ENCODE measurements around the gene SGSM2.
A peak's percentile ranks its signal among the peaks of the same experiment; 100 is the strongest.

The SGSM2 gene

GRCh38 chr17:2387086-2388019 lies 50.1 kb downstream of the SGSM2 start:
- no peak for DNase-seq

- no peak for DNase-seq
These were observed 50.9 kb downstream of the SGSM2 start for GRCh38 chr17:2388020-2388682.

- no peak for DNase-seq
These were observed 51.4 kb downstream of the SGSM2 start for GRCh38 chr17:2388683-2389055.

GRCh38 chr17:2390199-2390836 lies 53.0 kb downstream of the SGSM2 start:
- no peak for DNase-seq

- no peak for DNase-seq
These were observed 54.4 kb downstream of the SGSM2 start for GRCh38 chr17:2391597-2392251.

GRCh38 chr17:2392252-2393173 lies 55.2 kb downstream of the SGSM2 start:
- DNase-seq: peak; percentile 98 to 99

- DNase-seq: peak; percentile 90 to 93
These were observed 56.1 kb downstream of the SGSM2 start for GRCh38 chr17:2393174-2393953.

- DNase-seq: no peak
These were observed 56.9 kb downstream of the SGSM2 start for GRCh38 chr17:2393954-2394749.

GRCh38 chr17:2394775-2395201 lies 57.5 kb downstream of the SGSM2 start:
- DNase-seq: no peak

GRCh38 chr17:2395258-2396181 lies 58.2 kb downstream of the SGSM2 start:
- DNase-seq: no peak

GRCh38 chr17:2396192-2396567 lies 58.9 kb downstream of the SGSM2 start:
- DNase-seq: no peak

GRCh38 chr17:2396568-2397246 lies 59.4 kb downstream of the SGSM2 start:
- peak in 1 of 2 donors; percentile 31 for DNase-seq

- no peak for DNase-seq
These were observed 60.2 kb downstream of the SGSM2 start for GRCh38 chr17:2397247-2398171.

GRCh38 chr17:2398182-2398581 lies 60.9 kb downstream of the SGSM2 start:
- no peak for DNase-seq

GRCh38 chr17:2398655-2399571 lies 61.6 kb downstream of the SGSM2 start:
- DNase-seq: peak; percentile 60 to 62

Measured in activated CD4-positive, alpha-beta T cell treated with anti-CD3 and anti-CD28 coated beads for 4 hours (primary cell).